ENCODE results near the gene HAP1.

GRCh38 chr17:41768682-41769288 is 34.3 kb upstream of the HAP1 start:
- TF ChIP-seq POLR2A (IDR thresholded peaks at IDR 0.05; ENCODE audit: low read length) = no peak
- TF ChIP-seq GATA1 (IDR thresholded peaks at IDR 0.05; ENCODE audit: low read depth, low read length) = no peak
